HepG2 (cell line): ENCODE results near the gene RPS6KL1. TPM values are rescaled to one million over a fixed set of nuclear protein-coding genes. Genes with fewer than 3 reads are reported as not detected.
A peak's percentile ranks its signal among the peaks of the same experiment; 100 is the strongest.

Experiments used
- BRD4 ChIP-seq: sonication (generic); formaldehyde crosslinking; IDR thresholded peaks from 2 replicates; pipeline ENCODE4 v1.4.0; 2020; ENCODE audit warnings: missing genetic modification reagents
- CCDC6 ChIP-seq: sonication (generic); formaldehyde crosslinking; IDR thresholded peaks from 2 replicates; pipeline ENCODE4 v1.8.1; 2022; ENCODE audit warnings: mild to moderate bottlenecking, missing genetic modification reagents, moderate library complexity
- FOXK2 ChIP-seq: fragments of 450-650 bp; IDR thresholded peaks from 2 replicates; pipeline ENCODE4 v1.6.1; 2016
- HNRNPLL ChIP-seq: fragments of 200-400 bp; formaldehyde crosslinking; IDR thresholded peaks from 2 replicates; pipeline ENCODE4 v1.6.1; 2017; ENCODE audit warnings: mild to moderate bottlenecking, low read depth, low read length; ENCODE audit not compliant: poor library complexity, severe bottlenecking
- KDM6A ChIP-seq: IDR thresholded peaks from 2 replicates; pipeline ENCODE4 v1.6.1; 2016; ENCODE audit warnings: low read depth
- LCORL ChIP-seq, 2 experiments: fragments of 450-650 bp in 1 of 2; sonication (generic) in 1 of 2; formaldehyde crosslinking in 1 of 2; IDR thresholded peaks; 2 replicates each; pipeline versions ENCODE4 v1.5.0 to v1.6.1; 2017 to 2020; ENCODE audit warnings: antibody characterized with exemption in 1 of 2, missing genetic modification reagents in 1 of 2
- MIER3 ChIP-seq: IDR thresholded peaks from 2 replicates; pipeline ENCODE4 v1.6.1; 2016; ENCODE audit warnings: missing compliant biosample characterization, borderline replicate concordance
- NKX3-1 ChIP-seq: sonication (generic); formaldehyde crosslinking; IDR thresholded peaks from 2 replicates; pipeline ENCODE4 v1.5.0; 2020; ENCODE audit warnings: missing genetic modification reagents
- NONO ChIP-seq, 2 experiments: fragments of 450-650 bp in 1 of 2; sonication (generic) in 1 of 2; formaldehyde crosslinking in 1 of 2; IDR thresholded peaks in 1 of 2; conservative IDR thresholded peaks in 1 of 2; 2 replicates each; pipeline versions ENCODE4 v1.6.1 to v1.8.0; 2017 to 2022; ENCODE audit warnings: mild to moderate bottlenecking in 1 of 2, missing genetic modification reagents in 1 of 2, moderate library complexity in 1 of 2
- REL ChIP-seq: sonication (generic); formaldehyde crosslinking; conservative IDR thresholded peaks from 2 replicates; pipeline ENCODE4 v1.8.0; 2022; ENCODE audit warnings: mild to moderate bottlenecking, missing genetic modification reagents, moderate library complexity
- SALL2 ChIP-seq: sonication (generic); formaldehyde crosslinking; IDR thresholded peaks from 2 replicates; pipeline ENCODE4 v1.8.1; 2023; ENCODE audit warnings: mild to moderate bottlenecking, missing genetic modification reagents, inconsistent platforms
- TEAD3 ChIP-seq: optimal IDR thresholded peaks from 2 replicates; pipeline ENCODE3; 2016; ENCODE audit warnings: borderline replicate concordance
- TRIM22 ChIP-seq: fragments of 450-650 bp; IDR thresholded peaks from 2 replicates; pipeline ENCODE4 v1.6.1; 2017
- ZFAT ChIP-seq: sonication (generic); formaldehyde crosslinking; conservative IDR thresholded peaks from 2 replicates; pipeline ENCODE4 v1.8.1; 2023; ENCODE audit warnings: missing genetic modification reagents, inconsistent platforms
- ZNF138 ChIP-seq: sonication (generic); formaldehyde crosslinking; IDR thresholded peaks from 2 replicates; pipeline ENCODE4 v1.5.0; 2020; ENCODE audit warnings: mild to moderate bottlenecking, low read depth, missing genetic modification reagents
- ZNF3 ChIP-seq: IDR thresholded peaks from 2 replicates; pipeline ENCODE4 v1.7.0; 2017; ENCODE audit warnings: inconsistent platforms
- ZNF670 ChIP-seq: sonication (generic); formaldehyde crosslinking; IDR thresholded peaks from 2 replicates; pipeline ENCODE4 v1.8.0; 2022; ENCODE audit warnings: mild to moderate bottlenecking, missing genetic modification reagents, borderline replicate concordance
- ZNF768 ChIP-seq: sonication (generic); formaldehyde crosslinking; IDR thresholded peaks from 2 replicates; pipeline ENCODE4 v1.4.0; 2020; ENCODE audit warnings: missing genetic modification reagents
- polyA plus RNA-seq, 8 experiments: library from polyadenylated mRNA; depleted of rRNA in 3 of 8; stranded (reverse) in 7 of 8; unstranded in 1 of 8; fragments of >200 nt; fragmentation: Illumina TruSeq in 4 of 8; extraction: Trizol in 4 of 8; gene quantifications; 2 replicates each; pipeline versions ENCODE4 v1.2.1 to v1.2.3, GENCODE V29; 2011 to 2016; ENCODE audit warnings: low read depth in 4 of 8, missing spikeins in 1 of 8, mixed read lengths in 1 of 8; ENCODE audit not compliant: insufficient read depth in 1 of 8
- total RNA-seq, 5 experiments: library from RNA; depleted of rRNA; stranded (reverse); fragments of >200 nt; fragmentation: Illumina TruSeq; extraction: Trizol; gene quantifications; 2 replicates each; pipeline ENCODE4 v1.2.3, GENCODE V29; 2016; ENCODE audit warnings: low read depth in 1 of 5
- TF ChIP-seq, protein P1 (sequence below): sonication (generic); formaldehyde crosslinking; IDR thresholded peaks from 2 replicates; pipeline ENCODE4; 2020; ENCODE audit warnings: missing genetic modification reagents, mild to moderate bottlenecking, borderline replicate concordance
- TF ChIP-seq, protein P2 (sequence below): sonication (generic); formaldehyde crosslinking; IDR thresholded peaks from 2 replicates; pipeline ENCODE4 v1.5.0; 2020; ENCODE audit warnings: mild to moderate bottlenecking, missing genetic modification reagents
- TF ChIP-seq, protein P3 (sequence below): sonication (generic); formaldehyde crosslinking; IDR thresholded peaks from 2 replicates; pipeline ENCODE4 v1.8.1; 2023; ENCODE audit warnings: mild to moderate bottlenecking, moderate library complexity, missing genetic modification reagents

The RPS6KL1 gene
- total and polyA plus RNA-seq, 2 of the 13 experiments (the other 11 are each of a cell fraction or from before 2014, with no cell fraction given), result 6.5 to 11.5 TPM

GRCh38 chr14:74954232-74954946 is 31.3 kb upstream of the RPS6KL1 start (continued):
- TF ChIP-seq ZNF3 (CRISPR knock-in tag), result no peak
- no peak for TF ChIP-seq BRD4
- TF ChIP-seq, protein P1, sequence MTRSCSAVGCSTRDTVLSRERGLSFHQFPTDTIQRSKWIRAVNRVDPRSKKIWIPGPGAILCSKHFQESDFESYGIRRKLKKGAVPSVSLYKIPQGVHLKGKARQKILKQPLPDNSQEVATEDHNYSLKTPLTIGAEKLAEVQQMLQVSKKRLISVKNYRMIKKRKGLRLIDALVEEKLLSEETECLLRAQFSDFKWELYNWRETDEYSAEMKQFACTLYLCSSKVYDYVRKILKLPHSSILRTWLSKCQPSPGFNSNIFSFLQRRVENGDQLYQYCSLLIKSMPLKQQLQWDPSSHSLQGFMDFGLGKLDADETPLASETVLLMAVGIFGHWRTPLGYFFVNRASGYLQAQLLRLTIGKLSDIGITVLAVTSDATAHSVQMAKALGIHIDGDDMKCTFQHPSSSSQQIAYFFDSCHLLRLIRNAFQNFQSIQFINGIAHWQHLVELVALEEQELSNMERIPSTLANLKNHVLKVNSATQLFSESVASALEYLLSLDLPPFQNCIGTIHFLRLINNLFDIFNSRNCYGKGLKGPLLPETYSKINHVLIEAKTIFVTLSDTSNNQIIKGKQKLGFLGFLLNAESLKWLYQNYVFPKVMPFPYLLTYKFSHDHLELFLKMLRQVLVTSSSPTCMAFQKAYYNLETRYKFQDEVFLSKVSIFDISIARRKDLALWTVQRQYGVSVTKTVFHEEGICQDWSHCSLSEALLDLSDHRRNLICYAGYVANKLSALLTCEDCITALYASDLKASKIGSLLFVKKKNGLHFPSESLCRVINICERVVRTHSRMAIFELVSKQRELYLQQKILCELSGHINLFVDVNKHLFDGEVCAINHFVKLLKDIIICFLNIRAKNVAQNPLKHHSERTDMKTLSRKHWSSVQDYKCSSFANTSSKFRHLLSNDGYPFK (CRISPR knock-in tag), result peak; percentile 12
- TF ChIP-seq REL (CRISPR knock-in tag), result no peak
- TF ChIP-seq, protein P2, sequence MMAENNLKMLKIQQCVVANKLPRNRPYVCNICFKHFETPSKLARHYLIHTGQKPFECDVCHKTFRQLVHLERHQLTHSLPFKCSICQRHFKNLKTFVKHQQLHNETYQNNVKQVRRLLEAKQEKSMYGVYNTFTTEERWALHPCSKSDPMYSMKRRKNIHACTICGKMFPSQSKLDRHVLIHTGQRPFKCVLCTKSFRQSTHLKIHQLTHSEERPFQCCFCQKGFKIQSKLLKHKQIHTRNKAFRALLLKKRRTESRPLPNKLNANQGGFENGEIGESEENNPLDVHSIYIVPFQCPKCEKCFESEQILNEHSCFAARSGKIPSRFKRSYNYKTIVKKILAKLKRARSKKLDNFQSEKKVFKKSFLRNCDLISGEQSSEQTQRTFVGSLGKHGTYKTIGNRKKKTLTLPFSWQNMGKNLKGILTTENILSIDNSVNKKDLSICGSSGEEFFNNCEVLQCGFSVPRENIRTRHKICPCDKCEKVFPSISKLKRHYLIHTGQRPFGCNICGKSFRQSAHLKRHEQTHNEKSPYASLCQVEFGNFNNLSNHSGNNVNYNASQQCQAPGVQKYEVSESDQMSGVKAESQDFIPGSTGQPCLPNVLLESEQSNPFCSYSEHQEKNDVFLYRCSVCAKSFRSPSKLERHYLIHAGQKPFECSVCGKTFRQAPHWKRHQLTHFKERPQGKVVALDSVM, result 0 out of 2 replicates have a peak, but pooled peaks have one; percentile 38
- TF ChIP-seq KDM6A, result no peak
- TF ChIP-seq CCDC6, result no peak
- TF ChIP-seq ZFAT (CRISPR knock-in tag), result no peak
- TF ChIP-seq FOXK2, result no peak
- TF ChIP-seq ZNF768 (CRISPR knock-in tag), result peak; percentile 26; the same call in 1 of the 2 replicates
- TF ChIP-seq HNRNPLL, result no peak
- TF ChIP-seq ZNF138 (CRISPR knock-in tag), result no peak
- no peak for TF ChIP-seq LCORL (IDR thresholded peaks at IDR 0.05)
- peak; percentile 74 for TF ChIP-seq LCORL (CRISPR knock-in tag; IDR thresholded peaks at IDR 0.05)
- TF ChIP-seq TEAD3 (CRISPR knock-in tag), result no peak
- no peak for TF ChIP-seq ZNF670
- no peak for TF ChIP-seq SALL2 (CRISPR knock-in tag)
- no peak for TF ChIP-seq NKX3-1 (CRISPR knock-in tag)
- 0 out of 2 replicates have a peak, but pooled peaks have one; percentile 15 for TF ChIP-seq MIER3 (CRISPR knock-in tag)
- TF ChIP-seq NONO (IDR thresholded peaks at IDR 0.05), result no peak
- 0 out of 2 replicates have a peak, but pooled peaks have one; percentile 32 for TF ChIP-seq NONO (CRISPR knock-in tag; conservative IDR thresholded peaks at IDR 0.05)
- TF ChIP-seq, protein P3, sequence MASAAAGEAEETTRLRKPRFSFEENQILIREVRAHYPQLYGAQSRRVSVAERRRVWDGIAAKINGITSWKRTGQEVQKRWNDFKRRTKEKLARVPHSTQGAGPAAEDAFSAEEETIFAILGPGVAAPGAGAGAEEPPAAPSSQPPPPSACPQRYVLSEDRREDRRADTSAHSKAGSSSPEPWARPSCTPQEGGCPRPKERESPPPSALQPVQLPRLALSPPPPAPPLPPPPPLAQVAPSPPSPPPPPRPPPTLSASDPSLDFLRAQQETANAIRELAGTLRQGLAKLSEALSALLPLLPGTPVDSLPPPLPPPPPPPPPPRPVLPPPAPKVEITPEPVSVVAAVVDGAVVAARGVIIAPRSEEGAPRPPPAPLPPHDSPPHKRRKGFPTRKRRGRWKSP (CRISPR knock-in tag), result no peak
- no peak for TF ChIP-seq TRIM22
